Fibroblast of skin of left biceps (primary cell): ENCODE data around the gene TLE4.

Source experiments
- DNase-seq, 2 experiments: peaks; one replicate each; pipeline ENCODE4 v3.0.0-alpha.2; 2013; ENCODE audit warnings: low read depth in 2 of 2

Gene TLE4

DNA sequence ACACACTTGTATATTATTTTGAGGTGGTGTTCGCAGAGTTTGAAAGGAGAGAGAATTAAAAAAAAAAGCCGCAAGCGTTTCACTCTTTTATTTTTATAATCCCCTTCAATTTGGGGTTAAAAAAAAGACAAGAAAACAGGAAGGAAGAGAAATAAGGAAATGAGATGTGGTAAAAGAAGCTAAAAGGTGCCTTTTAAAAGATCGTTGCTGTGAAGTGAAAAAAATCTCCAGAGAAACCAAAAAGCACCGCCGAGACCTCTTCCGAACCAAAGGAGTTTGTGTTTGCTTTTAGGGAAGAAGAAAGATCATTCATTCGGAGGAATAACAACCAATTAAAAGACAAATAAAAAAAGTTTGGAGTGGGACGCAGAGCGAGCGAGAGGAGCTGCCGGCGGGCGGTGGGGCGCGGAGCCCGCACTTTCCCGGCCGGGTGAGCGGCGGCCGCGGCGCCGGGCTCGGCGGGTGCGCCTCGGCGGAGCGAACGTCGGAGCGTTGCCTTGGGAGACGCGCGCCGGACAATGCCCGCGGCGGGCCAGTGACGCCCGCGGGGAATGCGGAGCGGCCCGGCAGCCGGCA is 355 bp downstream of the TLE4 start:
- no peak for DNase-seq

GRCh38 chr9:79572608-79573411 is 1.0 kb downstream of the TLE4 start:
- no peak for DNase-seq

DNA sequence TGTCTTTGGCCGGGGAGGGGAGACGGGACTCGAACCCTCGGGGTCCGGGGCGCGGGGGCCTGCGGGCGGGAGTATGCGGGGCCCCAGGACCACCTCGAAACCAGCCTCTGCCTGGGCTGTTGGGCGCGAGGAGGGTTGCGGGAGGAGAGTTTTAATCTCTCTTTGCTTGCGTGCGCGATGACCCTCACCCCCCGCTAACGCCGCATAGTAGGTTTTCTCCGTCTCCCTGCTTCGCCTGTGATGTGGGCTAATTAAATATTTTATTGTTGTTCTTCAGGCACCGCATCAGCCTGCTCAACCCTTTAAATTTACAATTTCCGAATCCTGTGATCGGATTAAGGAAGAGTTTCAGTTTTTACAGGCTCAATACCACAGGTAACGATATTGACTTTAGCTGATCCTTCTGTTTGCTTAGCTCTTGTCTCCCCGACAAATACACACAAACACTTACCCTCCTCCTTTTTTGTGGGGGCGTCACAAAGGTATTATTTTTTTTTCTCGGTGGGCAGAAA is 1.7 kb downstream of the TLE4 start:
- no peak for DNase-seq

GRCh38 chr9:79574136-79574535 is 2.4 kb downstream of the TLE4 start:
- no peak for DNase-seq

DNA sequence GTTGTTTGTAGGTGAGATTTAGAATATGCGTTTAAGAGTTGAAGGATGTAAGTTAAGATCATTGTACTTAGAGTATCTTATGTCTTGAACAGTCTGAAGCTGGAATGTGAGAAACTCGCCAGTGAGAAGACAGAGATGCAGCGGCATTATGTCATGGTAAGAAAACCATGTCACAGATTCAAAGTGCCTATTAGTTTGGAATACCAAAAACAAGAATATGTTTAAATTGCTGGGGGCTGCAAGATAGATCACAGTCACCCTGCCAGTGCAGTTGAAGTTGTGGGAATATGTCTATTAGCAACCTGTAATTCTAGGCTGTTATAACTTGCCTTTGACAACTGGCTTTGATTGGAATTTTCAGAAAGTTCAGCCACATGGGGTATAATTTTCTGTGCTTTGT is 3.0 kb downstream of the TLE4 start:
- DNase-seq = no peak

DNA sequence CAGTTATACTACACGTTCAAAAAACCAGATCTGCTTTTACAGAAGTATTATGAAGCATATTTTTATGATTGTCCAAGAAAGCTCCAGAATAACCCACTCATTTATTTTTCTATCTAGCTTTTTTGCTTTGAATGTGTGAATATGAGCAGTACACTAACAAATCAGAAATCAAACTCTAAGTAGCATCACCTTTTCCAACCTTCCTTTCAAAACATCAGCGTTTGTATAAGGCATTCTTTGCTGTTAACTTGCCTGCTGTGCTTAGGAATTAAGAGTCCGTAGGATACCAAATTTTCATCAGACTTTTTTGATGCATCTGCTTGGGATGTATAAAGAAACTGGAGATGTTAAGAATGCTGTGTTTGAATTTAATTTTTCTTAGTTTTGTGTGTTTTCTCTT is 3.8 kb downstream of the TLE4 start:
- DNase-seq = no peak

GRCh38 chr9:79577969-79578723 is 6.4 kb downstream of the TLE4 start:
- DNase-seq = no peak

DNA sequence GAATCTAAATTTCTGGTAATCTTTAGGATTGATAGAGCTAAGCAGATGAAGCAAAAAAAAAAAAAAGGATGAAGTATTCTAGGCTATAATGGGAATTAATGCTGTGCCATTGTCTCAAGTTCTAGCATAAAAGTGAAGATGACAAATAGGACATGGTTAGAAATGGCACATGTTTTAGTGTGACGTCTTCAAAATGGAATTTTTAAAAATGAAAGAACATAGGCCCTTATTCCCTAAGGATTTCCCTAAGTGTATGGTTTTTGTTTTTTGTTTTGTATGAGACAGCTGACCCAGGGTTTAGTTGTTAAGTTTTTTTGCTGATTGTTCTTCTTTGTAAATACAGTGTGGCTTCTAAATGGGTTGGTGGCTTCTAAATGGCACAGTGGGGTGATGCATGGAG is 7.1 kb downstream of the TLE4 start:
- DNase-seq = no peak

DNA sequence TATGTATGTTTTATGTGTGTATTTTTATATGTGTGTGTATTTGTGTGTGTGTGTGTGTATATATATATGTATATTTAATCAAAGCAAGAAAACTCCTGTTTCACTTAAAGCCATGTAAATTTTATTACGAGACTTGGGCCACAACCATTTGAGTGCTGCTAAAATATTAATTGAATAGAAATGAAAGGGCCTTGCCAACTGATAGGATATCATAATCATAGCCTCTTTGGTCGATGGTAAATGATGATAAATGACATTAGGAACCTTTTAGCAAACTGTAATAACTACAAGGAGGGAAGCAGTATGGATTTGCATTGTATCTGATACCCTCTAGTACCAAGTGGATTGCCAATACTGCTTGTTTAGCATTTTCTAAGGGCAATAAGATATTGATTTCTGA is 7.9 kb downstream of the TLE4 start:
- no peak for DNase-seq

- no peak for DNase-seq
Observed at GRCh38 chr9:79580055-79580454, 8.3 kb downstream of the TLE4 start.

DNA sequence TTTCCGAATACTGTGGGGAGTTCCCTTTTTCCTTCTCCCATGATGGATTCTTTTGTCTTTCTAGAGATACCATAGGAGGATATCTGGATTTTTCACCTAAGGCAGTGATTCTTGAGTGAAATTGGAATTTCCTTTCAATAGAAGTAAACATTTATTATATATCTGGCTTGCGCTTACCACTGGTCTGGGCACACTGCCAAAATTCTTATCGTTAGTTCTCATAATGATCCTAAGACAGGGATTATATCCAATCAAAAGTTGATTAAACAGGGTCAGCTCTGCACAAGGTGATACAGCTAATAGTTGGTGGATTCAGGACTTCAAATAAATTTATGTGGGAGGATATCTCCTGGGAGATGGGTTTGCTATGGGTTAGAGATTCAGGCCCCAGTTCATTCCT is 9.6 kb downstream of the TLE4 start:
- no peak for DNase-seq

GRCh38 chr9:79581794-79582193 is 10.0 kb downstream of the TLE4 start:
- peak in 1 of 2 experiments; percentile 42 for DNase-seq

DNA sequence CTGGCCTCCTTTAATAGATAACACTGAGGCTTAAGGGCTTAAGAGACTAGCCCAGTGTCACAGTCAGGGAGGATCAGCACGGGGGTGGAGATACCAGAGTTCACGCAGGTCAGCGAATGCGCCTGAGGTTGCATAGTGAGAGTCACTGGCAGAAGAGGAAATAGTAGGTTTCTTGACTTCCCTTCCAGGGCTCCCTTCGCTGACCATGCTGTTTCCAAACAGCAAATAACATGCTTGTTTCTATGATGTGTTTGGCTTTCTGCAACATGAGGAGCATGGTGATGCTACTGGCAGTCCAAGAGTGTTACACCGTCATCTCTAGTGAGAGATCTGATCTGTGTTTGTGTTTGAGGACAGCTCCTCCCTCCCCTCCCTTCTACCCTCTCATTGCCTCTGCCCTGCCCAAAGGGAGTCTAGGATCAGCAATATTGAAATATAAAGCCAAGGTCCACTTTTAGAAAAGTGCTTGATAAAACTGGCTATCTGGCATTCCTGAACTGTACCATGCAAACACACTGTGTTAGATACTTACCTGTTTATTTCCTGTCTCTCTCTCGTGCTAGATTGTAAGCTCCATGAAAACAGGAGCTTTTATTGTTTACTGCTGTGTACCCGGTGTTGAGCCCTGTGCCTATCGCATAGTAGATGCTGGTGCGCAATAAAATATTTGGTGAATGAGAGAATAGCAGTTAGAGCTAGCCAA is 12.3 kb downstream of the TLE4 start:
- no peak for DNase-seq

DNA sequence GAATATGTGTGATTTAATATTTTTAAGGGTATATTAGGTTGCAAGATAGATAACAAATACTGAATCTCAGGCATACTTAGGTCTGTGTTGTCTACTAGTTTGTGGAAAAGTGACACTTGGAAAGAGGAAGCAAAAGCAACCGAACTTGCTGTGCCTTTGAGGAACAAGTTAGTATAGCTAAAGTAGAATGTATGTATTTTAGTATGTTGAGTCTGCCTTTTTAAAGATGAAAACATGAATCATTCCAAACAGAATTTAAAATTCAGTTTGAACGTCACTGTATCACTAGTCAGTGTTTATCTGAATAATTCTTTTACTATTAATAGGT is 12.9 kb downstream of the TLE4 start:
- DNase-seq = no peak

GRCh38 chr9:79588488-79589223 is 16.9 kb downstream of the TLE4 start:
- no peak for DNase-seq

DNA sequence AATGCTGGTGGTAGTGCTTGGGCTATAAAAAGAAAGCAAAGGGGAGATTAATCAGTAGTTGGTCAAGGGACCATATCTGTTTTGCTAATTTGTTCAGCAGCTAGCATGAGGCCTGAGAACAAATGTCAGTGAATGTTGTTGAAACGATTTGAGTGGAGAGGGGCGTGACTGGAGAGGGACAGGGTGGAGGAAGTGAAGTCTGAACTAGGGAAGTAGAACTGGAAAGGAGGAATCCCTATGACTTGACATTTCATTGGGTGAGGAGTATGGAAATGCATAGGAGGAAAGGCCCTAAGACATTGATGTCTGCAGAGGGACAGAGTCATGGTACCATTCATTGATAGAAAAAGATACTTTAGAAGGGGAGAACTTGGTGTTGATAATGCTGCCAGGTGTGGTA is 19.7 kb downstream of the TLE4 start:
- no peak for DNase-seq

DNA sequence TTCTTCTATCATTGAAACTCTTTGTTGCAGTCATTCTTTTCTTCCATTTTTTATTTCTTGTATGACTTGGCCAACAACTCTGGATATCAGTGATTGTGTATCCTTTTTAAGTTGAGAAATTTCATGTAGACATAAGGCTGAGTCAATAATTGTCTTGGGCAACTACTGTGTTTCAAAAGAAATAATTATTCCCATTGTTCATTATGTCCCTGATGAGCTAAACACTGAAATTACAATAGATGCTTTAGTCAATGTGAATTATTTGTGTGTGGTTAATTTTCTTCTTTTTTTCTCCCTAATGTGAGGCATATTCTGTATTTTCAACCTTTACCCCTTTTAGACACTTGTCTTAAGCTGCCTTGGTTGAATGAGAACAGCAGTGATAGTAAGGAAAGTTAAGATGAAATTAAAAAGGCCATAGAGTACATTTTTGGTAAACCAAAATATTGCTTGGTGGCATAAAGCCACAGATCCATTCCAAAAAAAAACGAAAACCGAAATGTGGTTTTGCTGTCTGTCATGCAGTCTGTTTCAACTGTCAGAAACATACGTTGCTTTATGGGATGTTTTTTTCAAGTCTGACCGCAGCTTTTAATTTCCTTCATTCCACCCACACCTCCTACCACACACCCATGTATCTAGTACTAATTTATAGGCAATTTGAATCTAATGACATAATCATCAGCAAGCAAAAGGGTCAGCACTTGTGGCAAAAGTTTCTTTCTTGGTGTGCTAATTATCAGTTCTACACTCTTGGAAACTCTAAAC is 21.1 kb downstream of the TLE4 start:
- no peak for DNase-seq

- no peak for DNase-seq
Observed at GRCh38 chr9:79598562-79599345, 27.0 kb downstream of the TLE4 start.

- DNase-seq = no peak
Observed at GRCh38 chr9:79600466-79600865, 28.7 kb downstream of the TLE4 start.
